Inferior parietal cortex (tissue), 1 donor: Measurements from ENCODE around the gene C8B.

Source experiments
- DNase-seq: peaks from one replicate; pipeline ENCODE4 v3.0.0-alpha.2; 2016; ENCODE audit errors: extremely low spot score

C8B gene

DNA sequence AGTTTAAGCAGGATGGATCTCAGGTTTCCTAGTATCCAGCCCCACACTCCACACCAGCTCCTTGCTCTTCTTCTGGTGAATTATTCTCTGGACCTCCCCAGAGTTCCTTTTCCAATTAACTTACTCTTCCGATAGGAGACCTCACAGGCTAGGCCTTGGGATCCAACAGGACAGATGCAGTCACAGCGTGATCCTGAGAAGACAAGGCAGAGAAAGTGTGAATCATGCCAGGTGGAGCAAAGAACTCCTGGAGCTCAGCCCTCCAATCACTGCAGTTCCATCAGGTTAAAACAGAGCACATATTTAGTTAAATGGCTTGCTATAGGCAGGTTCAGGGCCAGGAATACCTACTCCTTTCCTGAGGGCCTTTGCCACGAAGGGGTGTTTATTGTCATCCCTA lies 34.1 kb downstream of the C8B start:
- no peak for DNase-seq

DNA sequence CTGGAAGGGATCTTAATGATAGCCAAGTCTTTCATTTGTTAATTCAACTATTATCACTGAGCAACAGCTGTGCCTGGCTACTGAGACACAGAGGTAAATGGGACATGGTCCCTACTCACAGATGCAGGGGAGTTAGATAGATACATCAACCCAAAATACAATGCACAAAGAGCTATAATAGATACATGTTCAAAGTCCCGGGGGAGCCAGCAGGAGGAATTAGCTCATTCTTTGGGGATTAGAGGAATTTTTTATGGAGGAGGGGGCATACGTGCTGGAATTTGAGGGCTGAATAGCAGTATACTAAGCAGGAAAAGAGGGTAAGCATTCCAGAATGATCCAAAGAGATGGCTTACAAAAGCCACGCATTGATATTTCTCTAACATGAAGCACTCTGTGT lies 34.6 kb downstream of the C8B start:
- DNase-seq = no peak

- DNase-seq = no peak
Measured at GRCh38 chr1:56929492-56929891, 36.3 kb downstream of the C8B start.

DNA sequence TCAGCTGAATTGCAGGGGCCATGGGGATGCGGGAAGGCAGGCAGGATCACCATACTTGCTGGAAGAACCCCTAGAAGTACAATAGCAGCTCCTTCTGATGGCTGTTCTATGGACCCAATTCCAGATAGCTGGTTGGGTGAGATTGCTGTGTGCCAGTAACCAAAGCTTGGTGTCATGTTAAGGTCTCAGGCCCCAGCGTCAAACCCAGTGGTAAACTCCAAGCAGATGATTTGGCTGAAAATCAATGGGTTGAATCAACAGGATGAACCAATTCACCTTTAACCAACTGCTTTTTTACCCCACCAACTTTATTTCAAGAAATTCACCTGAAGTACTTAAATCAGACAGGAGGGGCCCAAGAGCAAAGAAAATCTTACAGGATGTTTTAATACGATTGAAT lies 37.8 kb downstream of the C8B start:
- DNase-seq = no peak

DNA sequence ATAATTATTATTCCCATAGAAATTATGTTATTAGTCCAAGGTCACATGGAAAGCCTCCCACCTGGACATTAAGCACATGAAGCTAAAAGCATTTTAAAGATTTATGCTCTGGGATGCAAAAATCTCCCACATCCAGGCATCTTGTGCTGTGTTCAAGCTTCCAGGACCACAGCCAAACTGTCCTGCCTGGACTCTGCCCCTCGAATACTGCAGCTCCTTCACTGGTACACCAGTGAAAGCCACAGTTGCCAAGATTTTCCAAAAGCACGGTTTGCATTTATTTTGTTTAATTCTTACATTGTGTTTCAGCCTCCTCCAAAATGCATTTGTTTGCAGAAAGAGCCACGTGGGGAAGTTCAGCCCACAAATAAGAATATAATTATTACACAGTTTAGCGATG lies 38.6 kb downstream of the C8B start:
- DNase-seq = no peak

DNA sequence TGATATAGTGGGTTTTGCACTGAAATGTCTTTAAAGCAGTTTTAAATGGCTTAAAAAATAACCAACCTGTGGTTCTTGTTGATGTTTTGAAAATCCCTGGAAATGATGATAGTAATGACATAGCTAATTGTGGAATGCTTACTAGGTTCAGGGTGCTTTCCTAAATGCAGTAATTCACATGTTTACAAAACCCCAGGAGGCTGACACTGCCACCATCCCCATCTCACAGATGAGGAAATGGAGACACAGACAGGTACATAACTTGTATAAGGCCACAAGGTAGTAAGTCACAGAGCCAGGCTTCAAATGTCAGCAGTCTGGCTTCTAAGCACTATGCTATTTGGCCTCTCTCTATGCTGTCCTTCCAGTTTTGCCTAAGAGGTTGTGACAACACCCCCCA lies 40.6 kb downstream of the C8B start:
- DNase-seq = no peak

- no peak for DNase-seq
Measured at GRCh38 chr1:56924116-56924515, 41.7 kb downstream of the C8B start.

- no peak for DNase-seq
Measured at GRCh38 chr1:56923201-56923600, 42.6 kb downstream of the C8B start.

- no peak for DNase-seq
Measured at GRCh38 chr1:56922507-56922906, 43.3 kb downstream of the C8B start.

DNA sequence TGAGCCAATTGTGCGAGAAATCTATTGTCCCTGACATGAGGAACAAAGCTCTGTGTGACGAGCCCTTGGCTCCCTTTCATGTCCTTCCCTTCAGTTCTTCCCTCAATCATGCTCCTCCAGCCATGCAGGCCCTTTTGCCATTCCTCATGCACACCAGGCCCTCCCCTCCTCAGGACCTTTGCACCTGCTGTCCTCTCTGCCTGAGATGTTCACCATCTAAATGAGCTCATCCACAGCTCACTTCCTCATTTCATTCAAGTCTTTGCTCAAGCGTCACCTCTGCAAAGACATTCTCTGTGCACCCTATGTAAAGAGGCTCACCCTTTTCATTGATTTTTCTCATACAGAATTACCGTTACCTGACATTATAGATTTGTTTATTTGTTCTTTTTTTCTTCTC lies 43.7 kb downstream of the C8B start:
- no peak for DNase-seq

GRCh38 chr1:56921479-56921878 lies 44.3 kb downstream of the C8B start:
- no peak for DNase-seq

GRCh38 chr1:56920591-56921001 lies 45.2 kb downstream of the C8B start:
- DNase-seq = no peak

DNA sequence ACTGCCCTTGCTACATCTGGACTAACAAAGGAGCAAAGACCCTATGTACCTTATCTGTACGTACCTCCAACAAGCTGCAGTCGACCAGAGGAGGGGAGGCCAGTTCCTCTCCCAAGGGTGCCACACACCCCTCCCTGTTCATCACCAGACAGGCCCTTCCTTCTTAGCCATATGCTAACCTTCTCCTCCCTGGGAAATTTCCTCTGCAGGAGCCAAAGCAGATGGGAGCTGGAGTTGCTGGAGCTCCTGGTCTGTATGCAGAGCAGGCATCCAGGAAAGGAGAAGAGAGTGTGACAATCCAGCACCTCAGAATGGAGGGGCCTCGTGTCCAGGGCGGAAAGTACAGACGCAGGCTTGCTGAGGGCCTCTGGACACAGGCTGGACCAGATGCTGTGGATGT lies 48.5 kb downstream of the C8B start:
- no peak for DNase-seq

DNA sequence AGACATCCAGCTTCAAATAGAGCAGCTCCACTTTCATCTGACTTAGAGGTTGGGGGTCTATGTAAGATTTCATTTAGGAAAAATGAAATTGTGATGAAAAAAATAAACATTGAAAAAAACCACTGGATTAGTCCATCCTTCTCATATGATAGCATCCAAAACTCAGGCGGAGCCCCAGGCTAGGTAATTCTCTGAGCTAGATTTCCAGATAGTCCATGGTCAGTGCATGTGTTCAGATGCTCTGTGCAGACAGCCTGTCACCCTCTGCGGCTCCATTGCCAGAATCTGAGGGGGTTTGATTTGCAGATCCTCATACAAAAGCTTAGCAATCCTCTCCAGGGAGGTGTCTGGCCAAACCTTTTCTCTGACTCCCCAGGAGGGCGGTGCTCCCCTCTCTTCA lies 49.2 kb downstream of the C8B start:
- DNase-seq = no peak

DNA sequence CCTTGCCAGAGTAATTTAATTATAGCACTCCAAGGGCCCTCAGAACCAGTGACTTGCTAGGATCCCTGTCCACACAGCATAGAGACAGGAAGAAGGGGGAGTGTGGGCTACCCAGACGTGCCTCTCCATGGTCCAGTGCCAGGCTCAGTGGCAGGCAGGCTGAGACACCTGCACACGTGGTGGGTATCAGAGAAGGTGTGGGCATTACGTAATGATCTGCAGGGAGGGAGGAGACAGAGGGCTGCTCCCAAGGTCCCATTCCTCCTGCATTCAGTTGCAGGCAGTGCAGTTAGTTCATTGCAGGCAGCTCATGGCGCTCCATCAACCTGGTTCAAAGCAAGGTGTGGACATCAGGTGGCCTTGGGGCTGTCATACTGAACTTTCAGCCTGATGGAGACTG lies 49.9 kb downstream of the C8B start:
- no peak for DNase-seq

GRCh38 chr1:56912325-56912724 lies 53.5 kb downstream of the C8B start:
- no peak for DNase-seq

GRCh38 chr1:56911098-56911938 lies 54.5 kb downstream of the C8B start:
- DNase-seq = no peak

- no peak for DNase-seq
Measured at GRCh38 chr1:56910441-56910985, 55.3 kb downstream of the C8B start.

DNA sequence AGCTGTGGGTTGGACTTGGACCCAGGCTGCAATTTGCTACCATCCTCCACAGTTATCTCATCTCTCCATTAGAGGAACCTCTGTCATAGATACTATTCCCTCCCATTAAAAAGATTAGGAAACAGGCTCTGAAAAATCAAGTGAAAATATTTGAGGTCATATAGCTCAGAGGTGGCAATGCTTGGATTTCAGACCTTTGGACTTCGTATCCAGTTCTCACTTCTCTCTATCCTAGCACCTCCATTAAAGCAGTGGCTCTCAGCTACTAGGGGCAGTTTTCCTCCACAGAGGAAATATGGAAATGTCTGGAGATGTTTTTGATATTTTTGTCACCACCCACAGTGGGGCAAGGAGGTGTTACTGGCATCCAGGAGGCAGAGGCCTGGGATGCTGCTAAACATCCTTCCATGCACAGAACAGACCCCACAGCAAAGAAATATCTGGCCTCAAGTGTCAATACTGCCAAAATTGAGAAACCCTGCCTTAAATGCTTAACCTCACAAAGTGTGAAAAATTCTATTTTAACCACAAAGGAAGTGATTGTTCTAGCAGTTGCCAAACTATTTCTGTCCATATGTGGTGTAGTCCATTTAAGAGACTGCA lies 57.1 kb downstream of the C8B start:
- DNase-seq = peak; percentile 13

DNA sequence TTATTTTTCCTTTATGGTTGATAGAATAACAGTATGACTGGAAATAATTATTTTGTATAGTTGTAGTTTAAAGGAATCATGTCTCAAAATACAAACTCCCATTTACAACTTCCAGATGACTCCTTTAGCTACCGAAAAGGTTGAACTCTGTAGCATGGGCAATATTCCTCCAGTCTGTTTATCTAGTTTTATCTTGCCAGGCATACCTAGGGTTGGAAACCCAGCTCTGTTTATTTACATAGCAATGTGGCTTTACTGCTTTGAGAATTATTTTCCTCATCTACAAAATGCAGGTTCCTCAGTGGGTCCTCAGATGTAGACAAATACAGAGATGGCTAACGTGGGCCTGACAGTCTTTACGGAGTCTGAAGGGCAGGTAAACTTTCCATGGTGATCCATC lies 60.1 kb downstream of the C8B start:
- DNase-seq = no peak

DNA sequence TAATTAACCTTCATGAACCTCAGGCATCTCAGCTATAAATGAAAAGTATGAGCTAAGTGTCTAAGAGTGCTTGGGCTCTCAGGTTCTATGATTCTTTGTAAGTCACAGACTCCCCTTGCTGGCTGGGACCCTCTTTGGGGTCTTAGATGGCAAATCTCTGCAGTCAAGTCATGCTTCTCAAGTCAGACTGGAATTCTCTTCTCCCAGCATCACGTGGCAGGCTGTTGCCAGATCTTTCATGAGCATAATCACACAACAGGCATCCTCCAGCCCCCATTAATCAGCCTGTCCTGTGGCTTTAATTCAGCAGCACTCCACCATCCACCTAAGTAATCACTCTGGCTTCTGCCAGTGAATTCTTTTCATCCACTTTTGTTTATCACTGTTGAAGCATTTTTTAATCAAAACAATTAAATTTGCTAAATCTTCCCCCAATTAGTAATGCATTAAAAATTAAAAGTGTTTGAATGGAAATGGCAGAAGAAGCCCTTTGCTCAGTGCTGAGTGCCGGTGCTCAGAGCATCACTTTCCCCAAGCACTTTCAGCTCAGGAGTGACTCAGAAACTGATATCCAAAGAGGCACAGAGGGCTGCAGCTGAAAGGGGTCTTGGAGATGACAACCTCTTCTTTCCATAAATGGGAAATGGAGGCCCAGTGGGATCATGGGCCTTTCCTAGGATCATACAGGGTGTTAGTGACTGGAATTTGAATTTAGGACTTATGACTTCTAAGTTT lies 61.0 kb downstream of the C8B start:
- no peak for DNase-seq

DNA sequence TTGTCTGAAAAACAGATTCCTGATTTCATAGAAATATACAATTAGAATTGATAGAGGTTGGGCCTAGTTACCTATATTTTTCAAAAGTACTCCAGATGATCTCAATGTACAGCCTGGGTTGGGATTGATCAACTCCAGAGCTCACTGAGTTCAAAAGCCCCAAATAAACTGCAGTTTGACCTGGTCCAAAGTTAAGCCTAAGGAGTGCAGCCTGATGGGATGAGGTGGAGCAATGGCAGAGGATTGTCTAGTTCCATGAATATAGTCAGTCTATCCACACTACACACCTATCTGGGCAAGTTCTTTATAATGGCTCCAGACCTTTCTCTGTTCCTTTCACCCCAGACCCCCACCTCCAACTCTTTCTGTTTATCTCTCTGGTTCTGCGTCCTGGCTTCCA lies 62.0 kb downstream of the C8B start:
- no peak for DNase-seq

GRCh38 chr1:56901716-56902115 lies 64.1 kb downstream of the C8B start:
- DNase-seq = no peak
